GM12872 (cell line): ENCODE data around the gene ZYX.

Experiments
- TF ChIP-seq, protein P1 (sequence below): IDR thresholded peaks from 3 replicates; pipeline ENCODE4 v1.5.1; 2011; ENCODE audit warnings: low read depth, mild to moderate bottlenecking, low read length, moderate library complexity; ENCODE audit not compliant: insufficient read depth

Gene ZYX

DNA sequence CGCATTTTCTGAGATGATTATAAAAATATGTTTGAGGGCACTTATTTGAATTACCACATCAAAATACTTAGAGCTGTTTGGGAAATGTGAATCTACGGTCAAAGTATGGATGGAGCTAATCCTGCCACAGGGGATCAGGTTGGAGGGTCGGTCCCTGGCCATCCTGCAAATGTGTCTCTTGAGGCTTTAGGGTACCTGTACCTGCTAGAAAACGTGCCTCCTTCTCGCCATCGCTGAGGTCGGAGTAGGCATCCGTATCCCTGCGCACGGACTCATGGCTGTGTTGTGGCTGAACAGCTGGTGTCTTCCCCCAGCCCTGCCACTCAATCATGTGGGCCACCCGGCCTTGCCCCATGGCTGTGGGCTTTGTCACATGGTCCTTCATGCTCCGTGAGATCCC lies 22.5 kb upstream of the ZYX start:
- TF ChIP-seq, protein P1, sequence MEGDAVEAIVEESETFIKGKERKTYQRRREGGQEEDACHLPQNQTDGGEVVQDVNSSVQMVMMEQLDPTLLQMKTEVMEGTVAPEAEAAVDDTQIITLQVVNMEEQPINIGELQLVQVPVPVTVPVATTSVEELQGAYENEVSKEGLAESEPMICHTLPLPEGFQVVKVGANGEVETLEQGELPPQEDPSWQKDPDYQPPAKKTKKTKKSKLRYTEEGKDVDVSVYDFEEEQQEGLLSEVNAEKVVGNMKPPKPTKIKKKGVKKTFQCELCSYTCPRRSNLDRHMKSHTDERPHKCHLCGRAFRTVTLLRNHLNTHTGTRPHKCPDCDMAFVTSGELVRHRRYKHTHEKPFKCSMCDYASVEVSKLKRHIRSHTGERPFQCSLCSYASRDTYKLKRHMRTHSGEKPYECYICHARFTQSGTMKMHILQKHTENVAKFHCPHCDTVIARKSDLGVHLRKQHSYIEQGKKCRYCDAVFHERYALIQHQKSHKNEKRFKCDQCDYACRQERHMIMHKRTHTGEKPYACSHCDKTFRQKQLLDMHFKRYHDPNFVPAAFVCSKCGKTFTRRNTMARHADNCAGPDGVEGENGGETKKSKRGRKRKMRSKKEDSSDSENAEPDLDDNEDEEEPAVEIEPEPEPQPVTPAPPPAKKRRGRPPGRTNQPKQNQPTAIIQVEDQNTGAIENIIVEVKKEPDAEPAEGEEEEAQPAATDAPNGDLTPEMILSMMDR, result no peak

DNA sequence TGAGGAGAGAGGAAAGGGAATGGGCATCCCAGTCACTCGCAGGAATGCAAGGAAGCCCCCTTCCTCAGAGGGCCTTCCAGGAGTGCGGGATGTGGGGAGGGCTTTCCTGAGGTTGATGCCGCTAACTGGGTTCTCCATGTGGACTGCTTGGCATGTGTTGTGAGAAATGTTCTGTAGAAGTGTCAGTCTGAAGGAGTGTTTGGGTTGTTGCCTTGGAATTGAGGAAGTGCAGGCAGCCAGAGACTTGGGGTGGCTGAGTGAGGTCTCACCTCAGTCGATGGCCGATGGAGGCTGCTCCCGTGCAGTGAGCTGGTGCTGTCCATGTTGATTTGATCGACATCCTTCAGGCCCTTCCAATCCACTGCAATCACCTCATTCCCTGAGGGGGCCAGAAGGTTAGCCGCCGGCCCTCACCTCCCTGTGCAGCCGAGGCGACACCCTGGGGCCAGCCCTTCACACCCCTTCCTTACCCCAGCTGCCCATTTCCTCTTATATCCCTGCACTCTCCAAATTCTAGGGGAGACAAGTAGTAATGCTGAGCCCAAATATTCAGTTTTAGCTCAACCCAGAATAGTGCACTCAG lies 21.3 kb upstream of the ZYX start:
- TF ChIP-seq, protein P1, result no peak

DNA sequence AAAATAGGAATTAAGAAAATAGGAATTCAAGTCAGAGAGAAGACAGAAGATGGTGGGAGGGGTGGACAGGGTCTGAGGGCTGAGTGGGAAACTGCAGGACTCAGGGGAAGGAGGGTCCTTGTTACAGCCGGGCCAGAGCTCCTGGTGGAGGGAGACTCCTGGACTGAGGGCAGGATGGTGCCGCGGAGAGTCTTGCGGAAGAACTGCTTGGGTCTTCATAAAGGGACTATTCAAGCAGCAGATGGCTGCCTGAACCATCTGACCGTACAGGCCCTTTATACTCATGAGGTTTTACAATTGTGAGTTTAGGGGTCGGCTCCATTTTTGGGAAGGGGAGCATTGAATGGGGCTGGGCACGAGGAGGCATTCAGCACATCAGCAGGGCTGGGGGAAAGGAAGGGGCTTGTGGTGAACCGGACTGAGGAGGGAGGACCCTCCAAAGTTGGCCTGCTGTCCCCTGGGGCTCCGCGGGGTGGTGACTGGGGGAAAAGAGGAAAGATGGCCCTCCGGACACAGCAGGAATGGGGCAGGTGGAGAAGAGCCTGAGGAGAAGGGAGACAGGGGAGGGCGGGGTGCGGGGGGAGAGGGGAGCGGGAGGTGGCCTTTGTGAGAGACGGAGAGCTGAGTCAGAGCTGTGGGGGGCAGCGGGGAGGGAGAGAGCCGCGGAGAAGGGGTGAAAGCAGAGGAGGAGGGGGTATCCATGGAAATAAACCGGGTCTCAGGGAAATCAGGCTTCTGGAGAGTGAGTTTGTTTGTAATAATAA lies 20.2 kb upstream of the ZYX start:
- TF ChIP-seq, protein P1, result no peak

DNA sequence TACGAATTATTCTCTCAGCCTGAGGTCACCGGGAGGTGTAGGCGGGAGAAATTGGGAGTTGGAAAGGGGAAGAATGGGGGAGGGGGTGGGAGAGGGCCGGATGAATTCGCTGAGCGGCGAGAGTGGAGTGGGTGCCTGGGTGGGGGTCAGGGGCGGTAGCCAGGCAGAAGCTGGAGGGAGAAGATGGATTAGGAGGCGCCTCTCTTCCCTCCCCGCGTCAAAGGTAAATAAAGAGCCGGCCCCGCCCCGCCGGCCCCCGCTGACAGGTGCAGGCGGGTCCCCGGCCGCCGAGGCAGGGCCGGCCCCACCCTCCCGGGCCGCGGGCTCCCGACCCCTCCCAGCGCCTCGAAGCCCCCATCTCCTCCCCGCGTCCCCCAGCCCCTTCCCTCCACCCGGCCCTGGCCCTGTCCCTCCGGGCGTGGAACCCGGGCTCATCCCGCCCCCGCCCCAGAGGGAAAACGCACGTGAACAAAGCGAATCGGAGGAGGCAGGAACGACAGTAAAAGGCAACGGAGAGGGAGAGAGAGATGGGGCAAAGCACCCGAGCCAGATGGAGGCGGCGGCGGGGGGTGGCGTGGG lies 19.5 kb upstream of the ZYX start:
- TF ChIP-seq, protein P1, result no peak

DNA sequence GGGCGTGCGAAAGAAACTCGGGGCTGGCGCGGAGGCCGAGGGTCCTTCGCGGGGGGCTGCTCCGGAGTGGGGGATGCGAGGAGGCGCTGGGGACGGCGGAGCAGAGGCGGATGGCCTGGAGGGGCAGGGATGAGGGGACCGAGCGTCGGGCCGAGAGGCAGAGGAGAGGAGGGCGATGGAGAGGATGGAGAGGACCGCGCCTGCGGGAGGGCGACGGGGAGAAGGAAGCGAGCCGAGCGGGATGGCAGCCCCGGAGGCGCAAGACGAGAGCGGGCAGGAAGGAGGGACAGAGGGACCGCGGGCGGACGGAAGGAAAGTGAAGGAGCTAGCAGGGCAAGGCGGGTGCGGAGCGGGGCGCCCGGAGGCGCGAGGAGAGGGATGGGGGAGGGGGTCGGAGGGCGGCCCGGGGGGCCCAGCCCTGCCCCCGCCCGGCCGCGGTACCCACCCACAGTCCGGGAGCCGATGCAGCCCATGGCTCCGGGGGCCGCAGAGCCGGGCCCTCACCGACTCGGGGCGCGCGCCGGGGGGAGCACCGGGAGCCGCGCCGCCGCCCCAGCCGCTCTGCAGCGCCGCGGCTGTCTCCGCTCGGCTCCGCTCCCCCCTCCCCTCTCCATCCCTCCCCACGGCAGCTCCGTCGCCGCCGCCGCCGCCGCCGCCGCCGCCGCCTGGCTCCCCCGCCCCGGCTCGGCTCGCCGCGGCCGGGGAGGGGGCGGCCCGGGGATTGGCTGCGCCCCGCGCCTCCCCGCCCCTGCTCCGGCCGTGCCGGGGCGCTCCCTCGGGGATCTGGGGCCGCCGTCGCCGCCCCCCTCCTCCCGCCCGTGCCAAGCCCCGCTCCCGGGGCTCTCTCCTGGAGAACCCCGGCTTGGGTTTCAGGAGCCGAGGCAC lies 18.8 kb upstream of the ZYX start, which contains the start of gene FAM131B:
Gene FAM131B, minus strand, starts transcription at position 583 of the 885 bp plus-strand sequence. Its CDS starts 110 bp downstream, at position 473.
- TF ChIP-seq, protein P1, result no peak

DNA sequence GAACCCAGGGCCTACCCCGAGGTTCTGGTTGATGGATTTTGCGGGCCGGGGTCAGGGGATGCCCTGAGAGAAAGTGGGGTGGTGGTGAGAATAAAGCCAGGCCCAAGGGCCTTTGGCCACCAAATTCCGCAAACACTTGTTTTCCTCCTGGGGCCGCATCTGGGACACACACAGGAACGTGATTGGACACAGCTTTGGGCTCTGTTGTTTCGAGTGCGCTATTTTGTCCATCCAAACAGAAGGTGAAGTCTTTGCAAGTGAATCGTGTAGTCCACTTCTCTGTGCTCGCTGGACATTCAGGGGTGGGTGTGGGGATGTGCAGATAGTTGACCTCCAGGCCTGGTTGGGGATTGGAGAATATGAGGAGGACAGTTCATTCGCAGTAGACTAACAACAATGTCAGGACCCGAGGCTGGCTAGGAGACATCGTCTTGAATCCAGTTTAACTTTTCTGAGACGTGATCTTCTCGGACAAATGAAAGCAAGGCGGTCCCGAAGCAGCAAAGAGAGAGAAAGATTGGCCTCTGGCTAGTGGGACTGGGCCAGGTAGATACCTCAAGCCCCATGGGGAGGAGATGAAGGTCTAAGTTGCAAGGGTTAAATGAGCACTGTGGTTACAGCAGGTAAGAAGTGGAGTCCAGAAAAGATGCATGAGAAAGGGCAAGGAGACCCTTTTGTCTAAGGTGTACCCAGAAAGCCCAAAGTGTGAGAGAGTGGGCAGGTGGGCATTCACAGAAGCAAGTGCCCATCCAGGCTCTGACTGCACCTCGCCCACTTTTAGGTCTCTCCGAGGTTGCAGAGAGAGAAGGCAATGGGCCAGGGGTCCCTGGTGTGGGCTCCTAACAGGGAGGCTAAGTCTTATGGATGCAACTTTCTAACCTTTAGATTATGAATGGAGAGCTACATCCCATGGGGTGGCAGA lies 17.9 kb upstream of the ZYX start:
- TF ChIP-seq, protein P1, result no peak
